Adrenal gland (tissue), 12 donors: Measurements from ENCODE around the gene ERGIC3. TPM values are rescaled to one million over a fixed set of nuclear protein-coding genes. Genes with fewer than 3 reads are reported as not detected.
"Not testable (repeated sequence)": the region's sequence is repeated elsewhere in the genome, so short reads cannot be mapped to it uniquely, and the experiment has no call there.

Experiments used
- DNase-seq, 7 donors: peaks; one replicate each; pipeline ENCODE4 v3.0.0-alpha.2; 2019 to 2020
- H3K27ac ChIP-seq, 5 donors: fragments of 200-600 bp; sonication (generic) in 4 of 5; 1 replicate in 3 of 5; 2 replicates in 2 of 5; pipeline versions ENCODE4 v1.5.1 to v1.8.0; 2016 to 2020; ENCODE audit warnings: mild to moderate bottlenecking in 1 of 5
- H3K27me3 ChIP-seq: fragments of 200-600 bp; 2 replicates; pipeline ENCODE4 v1.8.0; 2021
- H3K36me3 ChIP-seq, 2 donors: fragments of 200-600 bp; replicated peaks in 1 of 2; 1 replicate in 1 of 2; 2 replicates in 1 of 2; pipeline versions ENCODE4 v1.5.1 to v1.8.0; 2018 to 2022
- H3K4me1 ChIP-seq, 2 donors: fragments of 200-600 bp; replicated peaks in 1 of 2; 1 replicate in 1 of 2; 2 replicates in 1 of 2; pipeline versions ENCODE4 v1.5.1 to v1.8.0; 2018 to 2021
- H3K4me3 ChIP-seq, 4 donors: fragments of 200-600 bp; sonication (generic) in 3 of 4; one replicate each; pipeline ENCODE4 v1.5.1; 2016 to 2018
- H3K9me3 ChIP-seq, 3 donors: fragments of 200-600 bp; sonication (generic) in 1 of 3; replicated peaks in 1 of 3; 1 replicate in 2 of 3; 2 replicates in 1 of 3; pipeline versions ENCODE4 v1.5.1 to v1.8.0; 2016 to 2021
- CTCF ChIP-seq, 6 experiments: fragments of 450-650 bp in 4 of 6; fragments of 200-600 bp in 2 of 6; sonication (generic) in 1 of 6; IDR thresholded peaks; 1 replicate in 5 of 6; 2 replicates in 1 of 6; pipeline versions ENCODE4 v1.5.1 to v1.8.0; 2016 to 2021; ENCODE audit warnings: antibody characterized with exemption in 6 of 6, mild to moderate bottlenecking in 2 of 6, moderate library complexity in 1 of 6
- POLR2A ChIP-seq, 2 donors: fragments of 450-650 bp; IDR thresholded peaks; one replicate each; pipeline ENCODE4 v1.6.1; 2017; ENCODE audit warnings: antibody characterized with exemption in 2 of 2, mild to moderate bottlenecking in 2 of 2, moderate library complexity in 1 of 2
- WGBS, 4 donors: extraction: QIAGEN DNeasy Blood & Tissue Kit in 2 of 4; methylation state at CpG; one replicate each; pipeline versions ENCODE4 v1.1.5 to v1.1.7; 2013 to 2017; 5-methylcytosine and 5-hydroxymethylcytosine counted together
- intact Hi-C, 2 donors: fragments of 100-400 bp; cut with DNase I; formaldehyde crosslinking; loops; one replicate each; pipeline versions ENCODE4 v1.14.1 to v1.15.0; 2022 to 2023
- polyA plus RNA-seq, 3 donors: library from polyadenylated mRNA; stranded (reverse); fragments of 200-250 nt in 2 of 3; fragments of 350-450 nt in 1 of 3; fragmentation: Illumina TruSeq in 1 of 3; extraction: RNeasy Lipid Tissue Mini Kit (QIAGEN cat#74804) in 1 of 3; gene quantifications; one replicate each; pipeline ENCODE4 v1.2.3, GENCODE V29; 2013 to 2014
- total RNA-seq, 9 donors: library from RNA; depleted of rRNA in 4 of 9; stranded (reverse); fragments of >200 nt in 4 of 9; fragments of 120-200 nt in 1 of 9; fragmentation: NEBNext Ultra II Directional in 1 of 9; extraction: Animal tissue kit (Norgen Biotek cat#: 25700) in 1 of 9; gene quantifications; one replicate each; pipeline versions ENCODE4 v1.1.0 to v1.2.4, GENCODE V29; 2013 to 2023
- donor health status: healthy with polysubstance abuse.
- donor health status: Bipolar disorder and iron deficiency.
- donor health status: DM: yes; HTN: yes; CAD: no.
- donor health status: DM: no; HTN: no; CAD: no.
- donor health status: DM: no; HTN: no; CAD: no.
- donor health status: DM: yes; HTN: yes; CAD: no.

The ERGIC3 gene
- total and polyA plus RNA-seq, 12 donors, result 217 to 386 (median 271) TPM

- H3K9me3 ChIP-seq, result no peaks in the 10 kb centered on the region
- peak overlapping the region in 1 of 4 donors; percentile 93 for H3K4me3 ChIP-seq
- DNase-seq, result no peak
- TF ChIP-seq CTCF (IDR thresholded peaks at IDR 0.05) (no peak), POLR2A (IDR thresholded peaks at IDR 0.05) (no peak)
- peaks cover 0 to 16% of the 10 kb centered on the region in 2 donors for H3K4me1 ChIP-seq
- H3K27me3 ChIP-seq, result no peaks in the 10 kb centered on the region
- intact Hi-C loops, result no loop called here
- H3K27ac ChIP-seq, result no peak overlapping the region
- WGBS, 4 donors, result 75 to 100% (median 96%) methylated on average over 1 of the region's 1 CpG
- peaks cover 0 to 24% of the 10 kb centered on the region in 2 donors for H3K36me3 ChIP-seq
These were observed 1.1 kb downstream of the ERGIC3 start for GRCh38 chr20:35542990-35543389.

GRCh38 chr20:35544436-35544835 lies 2.6 kb downstream of the ERGIC3 start:
- Histone ChIP-seq H3K27ac (no peak overlapping the region), H3K9me3 (no peaks in the 10 kb centered on the region), H3K4me3 (no peak overlapping the region), H3K36me3 (peaks cover 0 to 38% of the 10 kb centered on the region in 2 donors), H3K27me3 (no peaks in the 10 kb centered on the region), H3K4me1 (peaks cover 0 to 16% of the 10 kb centered on the region in 2 donors)
- TF ChIP-seq CTCF (IDR thresholded peaks at IDR 0.05), result no peak
- TF ChIP-seq POLR2A (IDR thresholded peaks at IDR 0.05), result no peak
- 89 to 97% (median 95%) methylated on average over 15 to 16 of the region's 16 CpGs for WGBS, 4 donors
- no peak for DNase-seq
- intact Hi-C loops, result no loop called here

GRCh38 chr20:35544941-35545340 lies 3.1 kb downstream of the ERGIC3 start:
- peaks cover 0 to 43% of the 10 kb centered on the region in 2 donors for H3K36me3 ChIP-seq
- DNase-seq, H3K9me3 ChIP-seq, H3K27me3 ChIP-seq, intact Hi-C loops, H3K27ac ChIP-seq, H3K4me3 ChIP-seq: not testable (repeated sequence)
- 77 to 95% (median 91%) methylated on average over 4 to 7 of the region's 7 CpGs for WGBS, 4 donors
- H3K4me1 ChIP-seq, result peaks cover 0 to 16% of the 10 kb centered on the region in 2 donors

GRCh38 chr20:35546127-35546526 lies 4.2 kb downstream of the ERGIC3 start:
- Histone ChIP-seq H3K27ac (no peak overlapping the region), H3K9me3 (no peaks in the 10 kb centered on the region), H3K4me3 (no peak overlapping the region), H3K36me3 (peaks cover 0 to 54% of the 10 kb centered on the region in 2 donors), H3K4me1 (peaks cover 0 to 16% of the 10 kb centered on the region in 2 donors), H3K27me3 (no peaks in the 10 kb centered on the region)
- WGBS, 4 donors, result 70 to 89% (median 82%) methylated on average over 1 of the region's 1 CpG
- no peak for DNase-seq
- intact Hi-C loops, result no loop called here
- no peak for TF ChIP-seq POLR2A (IDR thresholded peaks at IDR 0.05)
- no peak for TF ChIP-seq CTCF (IDR thresholded peaks at IDR 0.05)

- no peak for DNase-seq
- intact Hi-C loops, result no loop called here
- no peak overlapping the region for H3K4me3 ChIP-seq
- 77 to 87% (median 83%) methylated on average over 3 to 9 of the region's 9 CpGs for WGBS, 4 donors
- no peaks in the 10 kb centered on the region for H3K27me3 ChIP-seq
- no peaks in the 10 kb centered on the region for H3K9me3 ChIP-seq
- H3K36me3 ChIP-seq, result peaks cover 0 to 65% of the 10 kb centered on the region in 2 donors
- H3K4me1 ChIP-seq, result peaks cover 0 to 9% of the 10 kb centered on the region in 2 donors
- TF ChIP-seq POLR2A (IDR thresholded peaks at IDR 0.05) (no peak), CTCF (IDR thresholded peaks at IDR 0.05) (no peak)
- no peak overlapping the region for H3K27ac ChIP-seq
These were observed 5.5 kb downstream of the ERGIC3 start for GRCh38 chr20:35547329-35547728.
